ENCODE results near the gene HARS2. TPM values are rescaled to one million over a fixed set of nuclear protein-coding genes. Genes with fewer than 3 reads are reported as not detected.

HARS2 gene
- total RNA-seq, 2 donors from 2014 or later: 37.6 to 38.9 TPM

Small RNAs within 50 kb of the gene (microRNA-seq; reads per million reads assigned to microRNA genes)
- gene MIR3655: 3.2 to 4.1 reads per million in 2 donors

Other genes with a start within 250 kb of the HARS2 start
- 10 to 100 TPM; 27.2 to 32.9 TPM for gene EIF4EBP3, start 143.8 kb upstream of the HARS2 start, total RNA-seq
- 10 to 100 TPM; 25.1 to 39.0 TPM for gene SRA1, start 134.0 kb upstream of the HARS2 start, total RNA-seq
- 10 to 100 TPM; 19.6 to 26.5 TPM for gene APBB3, start 126.9 kb upstream of the HARS2 start, total RNA-seq
- 100 to 1,000 TPM in 1 of 2 donors, 10 to 100 TPM in 1; 89.7 to 121 TPM for gene SLC35A4, start 126.6 kb upstream of the HARS2 start, total RNA-seq
- 10 to 100 TPM; 35.5 to 65.7 TPM for gene CD14, start 58.3 kb upstream of the HARS2 start, total RNA-seq
- gene TMCO6, start 52.0 kb upstream of the HARS2 start, total RNA-seq: 10 to 100 TPM; 11.4 to 16.1 TPM
- 10 to 100 TPM; 88.1 to 89.3 TPM for gene NDUFA2, start 43.8 kb upstream of the HARS2 start, total RNA-seq
- 10 to 100 TPM; 60.4 to 77.4 TPM for gene IK, start 43.6 kb upstream of the HARS2 start, total RNA-seq
- 10 to 100 TPM; 38.2 to 46.3 TPM for gene WDR55, start 26.6 kb upstream of the HARS2 start, total RNA-seq
- 1 to 10 TPM in 1 of 2 donors, under 1 TPM in 1; 0.78 to 1.0 TPM for gene DND1, start 17.9 kb upstream of the HARS2 start, total RNA-seq
- gene HARS1, start 85 bp upstream of the HARS2 start, total RNA-seq: 10 to 100 TPM; 48.6 to 53.7 TPM
- gene ZMAT2, start 9.0 kb downstream of the HARS2 start, total RNA-seq: 10 to 100 TPM; 41.4 to 49.9 TPM
- gene PCDHA1, start 94.7 kb downstream of the HARS2 start, total RNA-seq: not detected
- gene PCDHA2, start 103.4 kb downstream of the HARS2 start, total RNA-seq: not detected
- gene PCDHA3, start 109.6 kb downstream of the HARS2 start, total RNA-seq: under 1 TPM; 0.06 to 0.28 TPM
- gene PCDHA4, start 115.6 kb downstream of the HARS2 start, total RNA-seq: 1 to 10 TPM in 1 of 2 donors, under 1 TPM in 1; 0.39 to 1.1 TPM
- under 1 TPM; 0.06 to 0.09 TPM for gene PCDHA5, start 130.2 kb downstream of the HARS2 start, total RNA-seq
- under 1 TPM; 0.22 to 0.31 TPM for gene PCDHA6, start 136.5 kb downstream of the HARS2 start, total RNA-seq
- under 1 TPM; 0.17 to 0.27 TPM for gene PCDHA7, start 142.8 kb downstream of the HARS2 start, total RNA-seq
- not detected for gene PCDHA8, start 149.7 kb downstream of the HARS2 start, total RNA-seq
- under 1 TPM; 0.08 to 0.15 TPM for gene PCDHA9, start 156.9 kb downstream of the HARS2 start, total RNA-seq
- gene PCDHA10, start 164.4 kb downstream of the HARS2 start, total RNA-seq: under 1 TPM; 0.20 to 0.24 TPM
- under 1 TPM; 0.08 to 0.09 TPM for gene PCDHA11, start 177.5 kb downstream of the HARS2 start, total RNA-seq
- gene PCDHA12, start 183.9 kb downstream of the HARS2 start, total RNA-seq: under 1 TPM; 0.08 to 0.18 TPM
- gene PCDHA13, start 190.7 kb downstream of the HARS2 start, total RNA-seq: under 1 TPM in 1 of 2 donors, not detected in 1; 0.12 TPM
- under 1 TPM; 0.15 to 0.28 TPM for gene PCDHAC1, start 234.8 kb downstream of the HARS2 start, total RNA-seq